ENCODE results near the gene APOBEC3A. TPM values are rescaled to one million over a fixed set of nuclear protein-coding genes. Genes with fewer than 3 reads are reported as not detected.
A peak's percentile ranks its signal among the peaks of the same experiment; 100 is the strongest.

APOBEC3A gene
- total and polyA plus RNA-seq, 10 of the 15 experiments (the other 5 are each of a cell fraction or from before 2014, with no cell fraction given), result 0.20 TPM; not detected in 9

GRCh38 chr22:39003165-39003638 lies 45.8 kb downstream of the APOBEC3A start (continued):
- TF ChIP-seq NKRF (conservative IDR thresholded peaks at IDR 0.05), result no peak
- TF ChIP-seq JUND (IDR thresholded peaks at IDR 0.05; ENCODE audit: low read depth, low read length), result no peak
- TF ChIP-seq NBN (IDR thresholded peaks at IDR 0.05), result peak; percentile 57; the same call in 1 of the 2 replicates
- no peak for TF ChIP-seq POLR2AphosphoS5 (IDR thresholded peaks at IDR 0.05; ENCODE audit: low read length)
- TF ChIP-seq FOXK2 (IDR thresholded peaks at IDR 0.05), result no peak
- no peak for TF ChIP-seq BRCA1 (IDR thresholded peaks at IDR 0.05; ENCODE audit: low read depth, low read length)
- TF ChIP-seq GABPA (IDR thresholded peaks at IDR 0.05; ENCODE audit: low read depth), result no peak
- no peak for TF ChIP-seq FOS (IDR thresholded peaks at IDR 0.05; ENCODE audit: borderline replicate concordance, extremely low read depth, insufficient read length)
- no peak for TF ChIP-seq MTA3 (IDR thresholded peaks at IDR 0.05; ENCODE audit: borderline replicate concordance, low read length)
- TF ChIP-seq JUNB (IDR thresholded peaks at IDR 0.05), result no peak
- no peak for TF ChIP-seq NR2C2 (IDR thresholded peaks at IDR 0.05; ENCODE audit: borderline replicate concordance, control insufficient read depth, insufficient read length, low read depth)
- no peak for TF ChIP-seq SREBF1 (IDR thresholded peaks at IDR 0.05; ENCODE audit: low read length)
- no peak for TF ChIP-seq E2F4 (IDR thresholded peaks at IDR 0.05; ENCODE audit: low read depth, low read length)
- no peak for TF ChIP-seq USF1 (IDR thresholded peaks at IDR 0.05; ENCODE audit: borderline replicate concordance, extremely low read length, insufficient read depth, low read depth, low read length)
- TF ChIP-seq CBFB (IDR thresholded peaks at IDR 0.05; ENCODE audit: low read depth), result no peak
- TF ChIP-seq CREB1 (IDR thresholded peaks at IDR 0.05; ENCODE audit: low read depth), result no peak
- TF ChIP-seq E4F1 (IDR thresholded peaks at IDR 0.05; ENCODE audit: borderline replicate concordance, partially characterized antibody), result no peak
- TF ChIP-seq BCL3 (IDR thresholded peaks at IDR 0.05; ENCODE audit: borderline replicate concordance, insufficient read depth, low read depth, low read length, poor library complexity, severe bottlenecking), result no peak
- TF ChIP-seq MLLT1 (IDR thresholded peaks at IDR 0.05), result peak; percentile 71
- TF ChIP-seq IKZF2 (IDR thresholded peaks at IDR 0.05), result peak; percentile 67 to 75
- TF ChIP-seq EP300 (IDR thresholded peaks at IDR 0.05; ENCODE audit: borderline replicate concordance in 1 of 2, control insufficient read depth in 1 of 2, low read depth in 2 of 2, low read length in 2 of 2), result no peak
- TF ChIP-seq ATF7 (IDR thresholded peaks at IDR 0.05; ENCODE audit: low read depth), result 0 out of 2 replicates have a peak, but pooled peaks have one; percentile 18
